Endothelial cell of umbilical vein (primary cell): ENCODE data around the gene MXI1.

Experiments used
- EZH2 ChIP-seq: IDR thresholded peaks from 2 replicates; pipeline ENCODE4 v1.6.1; 2012; ENCODE audit warnings: borderline replicate concordance, low read depth, mild to moderate bottlenecking, moderate library complexity, low read length, inconsistent platforms; ENCODE audit not compliant: severe bottlenecking
- FOS ChIP-seq: IDR thresholded peaks from 2 replicates; pipeline ENCODE4 v1.6.1; 2011; ENCODE audit warnings: mild to moderate bottlenecking, low read length, moderate library complexity, borderline replicate concordance; ENCODE audit not compliant: insufficient read depth
- GATA2 ChIP-seq: IDR thresholded peaks from 2 replicates; pipeline ENCODE4 v1.7.0; 2011; ENCODE audit warnings: low read depth, mild to moderate bottlenecking, moderate library complexity, mixed read lengths, low read length; ENCODE audit not compliant: insufficient read length, insufficient read depth
- JUN ChIP-seq: IDR thresholded peaks from 2 replicates; pipeline ENCODE4 v1.6.1; 2011; ENCODE audit warnings: borderline replicate concordance, low read depth; ENCODE audit not compliant: insufficient read length, insufficient read depth
- MAX ChIP-seq: IDR thresholded peaks from 2 replicates; pipeline ENCODE4 v1.6.1; 2011; ENCODE audit not compliant: insufficient read depth, insufficient read length
- MYC ChIP-seq: IDR thresholded peaks from one replicate; pipeline ENCODE4 v1.6.1; 2011; ENCODE audit warnings: mild to moderate bottlenecking, low read depth, low read length
- POLR2A ChIP-seq: IDR thresholded peaks from 2 replicates; pipeline ENCODE4 v1.6.1; 2012; ENCODE audit warnings: low read depth, mild to moderate bottlenecking, control low read depth, low read length
- POLR2AphosphoS5 ChIP-seq: IDR thresholded peaks from 2 replicates; pipeline ENCODE4 v1.6.1; 2012; ENCODE audit warnings: low read depth, mild to moderate bottlenecking, control low read depth, low read length, moderate library complexity; ENCODE audit not compliant: insufficient read depth
- TF ChIP-seq, protein P1 (sequence below), 2 donors: IDR thresholded peaks; 1 replicate in 1 of 2; 2 replicates in 1 of 2; pipeline ENCODE4 v1.5.1; 2011; ENCODE audit warnings: low read length in 2 of 2, mild to moderate bottlenecking in 2 of 2, moderate library complexity in 2 of 2, control low read depth in 1 of 2, inconsistent platforms in 1 of 2, low read depth in 1 of 2; ENCODE audit not compliant: insufficient read depth in 1 of 2; ENCODE audit errors: extremely low read depth in 1 of 2

GRCh38 chr10:110275128-110275729 lies 67.8 kb downstream of the MXI1 start:
- TF ChIP-seq MYC, result no peak
- no peak for TF ChIP-seq POLR2AphosphoS5
- TF ChIP-seq, protein P1, sequence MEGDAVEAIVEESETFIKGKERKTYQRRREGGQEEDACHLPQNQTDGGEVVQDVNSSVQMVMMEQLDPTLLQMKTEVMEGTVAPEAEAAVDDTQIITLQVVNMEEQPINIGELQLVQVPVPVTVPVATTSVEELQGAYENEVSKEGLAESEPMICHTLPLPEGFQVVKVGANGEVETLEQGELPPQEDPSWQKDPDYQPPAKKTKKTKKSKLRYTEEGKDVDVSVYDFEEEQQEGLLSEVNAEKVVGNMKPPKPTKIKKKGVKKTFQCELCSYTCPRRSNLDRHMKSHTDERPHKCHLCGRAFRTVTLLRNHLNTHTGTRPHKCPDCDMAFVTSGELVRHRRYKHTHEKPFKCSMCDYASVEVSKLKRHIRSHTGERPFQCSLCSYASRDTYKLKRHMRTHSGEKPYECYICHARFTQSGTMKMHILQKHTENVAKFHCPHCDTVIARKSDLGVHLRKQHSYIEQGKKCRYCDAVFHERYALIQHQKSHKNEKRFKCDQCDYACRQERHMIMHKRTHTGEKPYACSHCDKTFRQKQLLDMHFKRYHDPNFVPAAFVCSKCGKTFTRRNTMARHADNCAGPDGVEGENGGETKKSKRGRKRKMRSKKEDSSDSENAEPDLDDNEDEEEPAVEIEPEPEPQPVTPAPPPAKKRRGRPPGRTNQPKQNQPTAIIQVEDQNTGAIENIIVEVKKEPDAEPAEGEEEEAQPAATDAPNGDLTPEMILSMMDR (IDR thresholded peaks at IDR 0.05; ENCODE audit: extremely low read depth in 1 of 2, insufficient read depth in 1 of 2, low read depth in 1 of 2, low read length in 2 of 2), result no peak
- no peak for TF ChIP-seq MAX
- TF ChIP-seq POLR2A, result no peak
- no peak for TF ChIP-seq EZH2
- no peak for TF ChIP-seq JUN
- TF ChIP-seq FOS, result no peak
- TF ChIP-seq GATA2, result no peak
